Activated CD8-positive, alpha-beta T cell treated with anti-CD3 and anti-CD28 coated beads, Interleukin-2, amount 10 ng/mL, durations not matched to agents 7 days and 5 days (primary cell): Measurements from ENCODE around the gene GNB2. TPM values are rescaled to one million over a fixed set of nuclear protein-coding genes. Genes with fewer than 3 reads are reported as not detected.

ENCODE experiments used
- ATAC-seq: fragments of 150-1000 bp; cut with Tn5 transposase; one replicate; pipeline ENCODE4 v1.10.0; 2021; ENCODE audit warnings: moderate library complexity
- CTCF ChIA-PET: fragments of 350-600 bp; sonication (Branson Sonifier 250); formaldehyde crosslinking; loops from one replicate; lab custom pipeline; 2021; ENCODE audit warnings: antibody characterized with exemption; lab: Charles Lee
- POLR2A ChIA-PET: fragments of 350-600 bp; sonication (Branson Sonifier 250); formaldehyde crosslinking; loops from one replicate; lab custom pipeline; 2021; ENCODE audit warnings: antibody characterized with exemption; lab: Charles Lee
- DNase-seq: peaks from one replicate; pipeline ENCODE4 v3.0.0-alpha.2; 2020
- H3K27ac Mint-ChIP-seq: one replicate; pipeline ENCODE4 v1.8.0; 2021; ENCODE audit warnings: mild to moderate bottlenecking, mixed read lengths
- H3K27me3 Mint-ChIP-seq: one replicate; pipeline ENCODE4 v1.8.0; 2021; ENCODE audit warnings: low read depth, mixed read lengths
- H3K36me3 Mint-ChIP-seq: one replicate; pipeline ENCODE4 v1.8.0; 2021; ENCODE audit warnings: low read depth, mixed read lengths
- H3K4me1 Mint-ChIP-seq: one replicate; pipeline ENCODE4 v1.8.0; 2021; ENCODE audit warnings: low read depth, mixed read lengths
- H3K4me3 Mint-ChIP-seq: one replicate; pipeline ENCODE4 v1.8.0; 2021; ENCODE audit warnings: mild to moderate bottlenecking, mixed read lengths
- H3K9me3 Mint-ChIP-seq: one replicate; pipeline ENCODE4 v1.8.0; 2022; ENCODE audit warnings: mixed read lengths; ENCODE audit not compliant: insufficient read depth
- total RNA-seq, 2 experiments: library from RNA; stranded (reverse); gene quantifications; one replicate each; pipeline ENCODE4 v1.2.3, GENCODE V29; 2021

Gene GNB2
- total RNA-seq, 2 experiments from 2014 or later: 274 to 286 TPM

- ChIA-PET CTCF (interaction anchor here (1.2 to 6.1 kb wide), 3 partner anchors 9 to 124 kb away, joined by 4 to 38 read pairs (median 10); partner anchors contain the start of gene POP7), POLR2A (interaction anchor here (1.1 to 1.7 kb wide), 2 partner anchors 10 to 68 kb away, joined by 3 to 5 read pairs; no protein-coding TSS in a partner anchor)
- DNase-seq: no peak
- H3K27me3 Mint-ChIP-seq: no peaks in the 10 kb centered on the region
- no peak overlapping the region for H3K4me3 Mint-ChIP-seq
- peaks cover 33% of the 10 kb centered on the region for H3K36me3 Mint-ChIP-seq
- H3K27ac Mint-ChIP-seq: no peak overlapping the region
- peaks cover 19% of the 10 kb centered on the region for H3K4me1 Mint-ChIP-seq
- no peaks in the 10 kb centered on the region for H3K9me3 Mint-ChIP-seq
- no peak for ATAC-seq
Measured at GRCh38 chr7:100682991-100683658, 9.6 kb downstream of the GNB2 start.

DNA sequence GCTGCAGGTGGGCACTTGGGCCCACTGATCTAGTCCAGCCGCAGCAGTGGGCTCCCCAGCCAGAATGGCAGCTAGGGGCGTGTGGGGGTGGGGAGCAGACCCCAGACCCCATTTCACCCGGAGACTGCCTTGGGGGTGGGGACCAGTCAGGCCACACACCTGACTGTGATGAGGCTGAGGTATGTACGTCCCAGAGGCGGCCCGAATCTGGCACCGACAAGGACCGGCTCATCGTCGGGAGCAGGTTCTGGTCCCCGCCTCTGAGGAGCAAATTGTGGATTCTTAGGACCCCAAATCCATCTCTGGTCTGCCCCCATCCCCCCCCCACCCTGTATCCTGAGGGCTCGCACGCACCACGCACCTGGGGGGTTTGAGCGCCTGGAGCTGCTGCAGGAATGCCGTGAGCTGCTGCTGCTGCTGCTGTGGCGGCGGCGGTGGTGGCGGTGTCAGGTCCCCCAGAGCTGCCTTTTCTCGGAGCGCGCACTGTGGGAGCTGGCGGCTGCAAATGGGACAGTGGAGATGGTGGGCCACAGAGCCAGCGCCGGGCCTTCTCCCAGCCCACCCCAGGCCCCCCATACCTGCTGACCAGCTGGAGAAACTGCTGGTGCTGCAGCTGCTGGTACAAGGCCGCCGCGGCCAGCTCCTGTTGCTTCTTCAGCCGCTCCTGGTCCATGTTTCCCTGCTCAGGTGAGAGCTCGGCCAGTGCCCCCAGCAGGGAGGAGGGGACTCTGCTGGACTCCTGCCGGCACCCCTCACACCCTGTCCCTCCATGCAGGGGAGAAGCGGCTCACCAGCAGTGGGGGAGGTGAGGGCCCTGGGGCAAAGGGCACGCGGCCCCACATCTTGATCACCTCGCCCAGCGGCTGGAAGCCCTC, 10.4 kb downstream of the GNB2 start:
- CTCF ChIA-PET: interaction anchor here (0.8 to 6.1 kb wide), 4 partner anchors 8 to 124 kb away, joined by 3 to 38 read pairs (median 7); partner anchors contain the start of gene POP7
- Mint-ChIP-seq H3K27me3 (no peaks in the 10 kb centered on the region), H3K4me1 (peaks cover 20% of the 10 kb centered on the region), H3K36me3 (peaks cover 31% of the 10 kb centered on the region), H3K27ac (no peak overlapping the region), H3K4me3 (no peak overlapping the region), H3K9me3 (no peaks in the 10 kb centered on the region)
- no peak for ATAC-seq
- POLR2A ChIA-PET: interaction anchor here (1.1 to 1.7 kb wide), 2 partner anchors 9 to 68 kb away, joined by 3 to 5 read pairs; no protein-coding TSS in a partner anchor
- DNase-seq: no peak

DNA sequence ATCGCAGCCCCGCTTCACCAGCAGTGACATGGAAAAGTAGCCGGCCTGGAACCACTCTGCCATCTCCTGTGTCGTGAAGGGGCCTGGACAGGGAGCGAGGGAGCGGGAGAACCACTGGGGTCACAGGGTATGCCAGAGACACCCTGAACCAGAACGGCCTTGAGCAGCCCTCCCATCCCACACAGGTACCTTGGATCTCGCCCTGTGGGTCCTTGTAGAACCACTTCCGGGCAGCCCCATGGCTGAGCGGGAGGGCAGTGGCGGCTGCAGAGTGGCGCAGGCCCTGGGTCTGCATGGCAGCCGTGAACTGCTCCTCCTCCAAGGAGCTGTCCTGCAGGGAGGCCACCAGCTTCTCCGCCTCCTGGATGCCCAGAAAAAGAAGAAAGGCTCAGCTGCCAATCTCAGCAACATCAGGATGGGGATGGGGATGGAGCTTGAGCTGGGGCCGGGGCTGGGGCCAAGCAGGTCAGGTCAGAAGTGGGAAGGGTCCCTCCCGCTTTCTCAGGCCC, 11.0 kb downstream of the GNB2 start:
- ATAC-seq (no peak), DNase-seq (no peak)
- H3K4me3 Mint-ChIP-seq: no peak overlapping the region
- POLR2A ChIA-PET: interaction anchor here (1.4 kb wide), 1 partner anchor 7 kb away, joined by 4 read pairs; no protein-coding TSS in a partner anchor
- CTCF ChIA-PET: interaction anchor here (0.8 to 6.1 kb wide), 3 partner anchors 8 to 72 kb away, joined by 3 to 38 read pairs (median 3); partner anchors contain the start of gene MOSPD3
- H3K27ac Mint-ChIP-seq: no peak overlapping the region
- H3K4me1 Mint-ChIP-seq: peaks cover 20% of the 10 kb centered on the region
- no peaks in the 10 kb centered on the region for H3K9me3 Mint-ChIP-seq
- H3K27me3 Mint-ChIP-seq: no peaks in the 10 kb centered on the region
- peaks cover 30% of the 10 kb centered on the region for H3K36me3 Mint-ChIP-seq

DNA sequence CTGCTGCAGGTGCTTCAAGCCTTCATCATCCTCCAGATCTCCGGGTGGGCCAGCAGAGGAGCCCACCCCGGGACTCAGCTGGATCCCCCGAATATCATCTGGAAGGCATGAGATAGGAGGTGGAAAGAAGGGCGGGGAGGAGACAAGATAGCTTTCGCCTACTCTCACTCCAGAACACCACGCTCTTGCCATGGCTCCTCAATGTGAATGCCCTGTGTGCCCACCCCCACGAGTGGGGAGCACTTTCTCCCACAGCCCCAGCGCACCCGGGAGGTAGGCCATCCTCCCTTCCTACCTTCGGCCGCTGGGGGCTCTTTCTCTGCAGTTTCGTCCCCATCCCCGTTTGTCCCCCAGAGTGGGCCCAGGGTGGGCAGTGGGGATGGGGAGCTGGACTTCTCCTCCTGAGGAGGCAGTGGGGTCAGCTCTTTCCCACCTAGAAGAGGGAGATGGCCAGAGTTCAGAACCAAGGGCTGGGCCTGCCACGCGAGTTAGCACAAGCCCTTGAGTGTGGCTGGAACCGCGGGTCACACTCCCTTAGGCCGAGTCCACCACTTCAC, 11.6 kb downstream of the GNB2 start:
- no peaks in the 10 kb centered on the region for H3K27me3 Mint-ChIP-seq
- ChIA-PET POLR2A (interaction anchor here (1.4 kb wide), 1 partner anchor 8 kb away, joined by 4 read pairs; no protein-coding TSS in a partner anchor), CTCF (interaction anchor here (0.8 to 6.1 kb wide), 3 partner anchors 7 to 73 kb away, joined by 3 to 38 read pairs (median 3); partner anchors contain the start of gene MOSPD3)
- peaks cover 27% of the 10 kb centered on the region for H3K36me3 Mint-ChIP-seq
- no peak for DNase-seq
- H3K4me3 Mint-ChIP-seq: no peak overlapping the region
- no peak for ATAC-seq
- H3K4me1 Mint-ChIP-seq: peaks cover 18% of the 10 kb centered on the region
- H3K27ac Mint-ChIP-seq: no peak overlapping the region
- H3K9me3 Mint-ChIP-seq: no peaks in the 10 kb centered on the region

DNA sequence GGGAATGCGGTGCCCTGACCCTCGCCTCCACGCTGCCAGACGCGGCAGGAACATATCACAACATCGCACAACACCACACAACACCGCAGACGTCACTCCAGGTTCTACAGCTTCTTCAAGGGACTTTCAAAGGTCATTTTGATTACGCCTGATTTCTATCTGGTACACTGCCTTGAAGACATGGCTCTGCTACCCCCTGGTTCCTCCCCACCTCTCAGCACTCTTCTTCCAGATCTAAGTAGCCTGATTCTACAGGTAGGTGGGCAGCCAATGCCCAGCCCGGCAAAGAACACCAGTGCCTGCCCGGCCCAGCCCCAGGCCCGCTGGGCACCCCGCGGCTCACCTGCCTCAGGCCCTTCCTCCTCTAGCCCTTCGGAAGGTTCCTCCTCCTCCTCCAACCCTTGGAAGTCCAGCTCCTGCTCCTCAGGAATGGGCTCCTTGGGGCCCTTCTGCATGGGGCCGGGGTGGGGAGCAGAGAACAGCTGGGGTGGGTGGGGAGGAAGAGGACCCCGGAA, 12.1 kb downstream of the GNB2 start:
- no peak overlapping the region for H3K27ac Mint-ChIP-seq
- ChIA-PET POLR2A (interaction anchor here (1.4 kb wide), 1 partner anchor 8 kb away, joined by 4 read pairs; no protein-coding TSS in a partner anchor), CTCF (no interaction called here)
- H3K27me3 Mint-ChIP-seq: no peaks in the 10 kb centered on the region
- H3K4me1 Mint-ChIP-seq: peaks cover 12% of the 10 kb centered on the region
- ATAC-seq: no peak
- peaks cover 27% of the 10 kb centered on the region for H3K36me3 Mint-ChIP-seq
- H3K4me3 Mint-ChIP-seq: no peak overlapping the region
- H3K9me3 Mint-ChIP-seq: no peaks in the 10 kb centered on the region
- no peak for DNase-seq

DNA sequence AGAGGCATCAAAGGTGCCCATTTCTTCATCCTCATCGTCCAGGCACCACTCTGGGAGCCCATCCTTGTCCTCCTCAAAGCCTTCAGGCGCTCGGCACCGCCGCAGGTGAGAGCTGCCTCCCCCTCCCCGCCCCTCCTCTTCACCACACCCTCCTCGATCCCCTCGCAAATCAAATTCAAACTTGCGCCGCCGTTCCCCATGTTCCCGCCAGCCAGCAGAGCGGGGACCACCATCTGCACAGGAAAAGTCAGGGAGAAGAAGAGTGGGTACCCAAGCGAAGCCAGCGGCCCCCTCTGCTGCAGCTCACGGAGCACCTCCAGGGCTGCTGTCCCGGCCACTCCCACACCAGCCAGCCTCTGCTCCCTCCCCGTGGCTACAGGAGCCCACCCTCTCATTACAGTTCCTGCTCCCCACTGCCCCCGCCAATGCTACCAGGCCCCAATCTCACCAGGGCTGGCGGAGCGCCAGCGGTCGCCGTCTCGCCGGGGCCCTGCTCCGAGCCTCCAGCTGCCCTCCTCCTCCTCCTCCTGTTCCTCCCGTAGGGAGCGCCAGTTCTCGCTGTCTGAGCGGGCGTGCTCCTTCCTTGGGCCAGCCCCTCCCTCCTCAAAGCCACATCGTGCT, 12.8 kb downstream of the GNB2 start:
- H3K27me3 Mint-ChIP-seq: no peaks in the 10 kb centered on the region
- ATAC-seq (no peak), DNase-seq (no peak)
- H3K4me1 Mint-ChIP-seq: peaks cover 14% of the 10 kb centered on the region
- ChIA-PET POLR2A (interaction anchor here (1.4 kb wide), 1 partner anchor 9 kb away, joined by 4 read pairs; no protein-coding TSS in a partner anchor), CTCF (no interaction called here)
- H3K4me3 Mint-ChIP-seq: no peak overlapping the region
- no peak overlapping the region for H3K27ac Mint-ChIP-seq
- H3K36me3 Mint-ChIP-seq: peaks cover 27% of the 10 kb centered on the region
- H3K9me3 Mint-ChIP-seq: no peaks in the 10 kb centered on the region

- no peaks in the 10 kb centered on the region for H3K27me3 Mint-ChIP-seq
- peaks cover 14% of the 10 kb centered on the region for H3K4me1 Mint-ChIP-seq
- peaks cover 23% of the 10 kb centered on the region for H3K36me3 Mint-ChIP-seq
- ATAC-seq (no peak), DNase-seq (no peak)
- CTCF ChIA-PET: no interaction called here
- H3K27ac Mint-ChIP-seq: no peak overlapping the region
- POLR2A ChIA-PET: no interaction called here
- H3K4me3 Mint-ChIP-seq: no peak overlapping the region
- no peaks in the 10 kb centered on the region for H3K9me3 Mint-ChIP-seq
Measured at GRCh38 chr7:100686822-100687211, 13.3 kb downstream of the GNB2 start.

DNA sequence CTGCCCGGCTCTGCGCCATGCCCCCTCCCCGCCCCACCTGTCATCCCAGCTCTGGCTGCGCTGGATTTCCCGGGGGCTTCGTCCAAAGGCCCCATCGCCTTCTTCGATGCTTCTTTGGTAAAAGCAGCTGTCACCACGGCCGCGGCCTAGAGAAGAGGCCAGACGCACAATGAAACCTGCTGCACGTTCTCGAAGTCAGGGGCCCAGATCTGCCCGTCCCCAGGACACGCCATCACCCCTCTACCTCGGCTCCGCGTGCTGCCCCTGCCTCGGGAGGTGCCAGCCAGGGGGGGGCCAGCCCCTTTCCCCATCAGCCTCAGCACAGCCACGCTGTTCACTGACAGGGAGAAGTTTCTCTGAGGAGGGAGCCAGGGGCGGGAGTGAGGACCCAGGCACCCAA, 13.7 kb downstream of the GNB2 start:
- ATAC-seq: no peak
- Mint-ChIP-seq H3K36me3 (peaks cover 23% of the 10 kb centered on the region), H3K27ac (no peak overlapping the region), H3K4me3 (no peak overlapping the region), H3K27me3 (no peaks in the 10 kb centered on the region), H3K9me3 (no peaks in the 10 kb centered on the region), H3K4me1 (peaks cover 17% of the 10 kb centered on the region)
- no peak for DNase-seq
- POLR2A ChIA-PET: no interaction called here
- CTCF ChIA-PET: no interaction called here

DNA sequence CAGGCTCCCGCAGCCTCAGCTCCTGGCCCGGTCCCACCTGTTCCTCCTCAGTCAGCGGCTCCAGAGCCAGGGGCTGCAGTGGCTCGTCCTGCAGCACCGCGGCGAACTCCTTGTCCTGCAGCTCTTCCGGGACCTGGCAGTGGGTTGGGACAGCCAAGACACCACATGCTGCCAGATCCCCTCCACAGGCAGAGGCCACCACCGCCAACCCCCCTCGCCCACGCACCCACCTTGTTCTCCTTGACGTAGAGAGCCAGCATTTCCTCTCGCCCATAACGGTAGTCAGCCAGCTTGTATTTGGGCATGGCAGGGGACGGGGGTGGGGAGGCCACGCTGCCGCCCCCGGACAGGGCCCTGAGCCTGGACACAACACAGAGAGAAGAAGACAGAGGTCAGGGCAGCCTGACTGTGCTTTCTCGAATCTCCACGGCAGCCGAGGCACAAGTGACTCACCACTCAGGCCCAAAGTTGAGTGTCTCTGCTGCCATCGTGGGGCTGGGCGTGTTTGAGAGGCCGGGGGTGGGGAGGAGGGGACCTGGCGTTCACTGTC, 14.3 kb downstream of the GNB2 start:
- Mint-ChIP-seq H3K4me1 (peaks cover 23% of the 10 kb centered on the region), H3K27me3 (no peaks in the 10 kb centered on the region), H3K27ac (no peak overlapping the region), H3K9me3 (no peaks in the 10 kb centered on the region), H3K4me3 (no peak overlapping the region), H3K36me3 (peaks cover 23% of the 10 kb centered on the region)
- ATAC-seq (no peak), DNase-seq (no peak)
- ChIA-PET POLR2A (interaction anchor here (1.3 kb wide), 1 partner anchor 102 kb away, joined by 5 read pairs; the partner anchor contains the start of genes FBXO24 and LRCH4), CTCF (no interaction called here)

DNA sequence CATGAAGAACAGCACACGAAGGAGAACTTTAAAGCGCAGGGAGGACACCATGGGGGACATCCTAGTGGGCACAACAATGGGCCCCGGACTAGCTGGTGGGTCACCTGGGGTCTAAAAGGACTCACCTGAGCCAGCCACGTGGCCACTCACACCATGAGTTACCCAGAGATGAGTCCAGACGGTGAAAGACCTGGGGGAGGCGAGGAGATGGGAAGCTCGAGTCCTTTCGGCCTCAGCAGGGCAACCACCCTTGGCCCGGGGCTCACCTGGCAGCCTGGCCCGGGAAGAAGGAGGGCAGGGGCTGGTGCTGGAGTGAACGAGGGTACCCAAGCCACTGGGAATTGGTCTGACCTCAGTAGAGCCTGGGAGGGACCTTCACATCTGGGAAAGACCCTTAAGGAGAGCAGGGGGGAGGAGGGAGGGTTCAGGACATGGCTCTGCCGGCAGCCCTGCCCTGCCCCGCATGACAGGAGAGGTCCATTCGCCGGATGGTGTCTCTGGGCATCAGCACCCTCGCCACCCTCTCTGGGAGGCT, 14.9 kb downstream of the GNB2 start:
- Mint-ChIP-seq H3K9me3 (no peaks in the 10 kb centered on the region), H3K27me3 (no peaks in the 10 kb centered on the region), H3K4me3 (no peak overlapping the region), H3K27ac (no peak overlapping the region), H3K4me1 (peaks cover 28% of the 10 kb centered on the region), H3K36me3 (peaks cover 23% of the 10 kb centered on the region)
- ATAC-seq (no peak), DNase-seq (no peak)
- CTCF ChIA-PET: interaction anchor here (5.0 to 9.0 kb wide), 2 partner anchors 16 to 163 kb away, joined by 21 to 128 read pairs; partner anchors contain the start of genes POP7 and SLC12A9
- POLR2A ChIA-PET: interaction anchor here (1.3 kb wide), 1 partner anchor 102 kb away, joined by 5 read pairs; the partner anchor contains the start of genes FBXO24 and LRCH4
